ENCODE data around the gene PPT2. TPM values are rescaled to one million over a fixed set of nuclear protein-coding genes. Genes with fewer than 3 reads are reported as not detected.

PPT2 gene
- total and polyA plus RNA-seq, 2 of the 13 experiments (the other 11 are each of a cell fraction or from before 2014, with no cell fraction given), result 39.2 to 61.8 TPM

DNA sequence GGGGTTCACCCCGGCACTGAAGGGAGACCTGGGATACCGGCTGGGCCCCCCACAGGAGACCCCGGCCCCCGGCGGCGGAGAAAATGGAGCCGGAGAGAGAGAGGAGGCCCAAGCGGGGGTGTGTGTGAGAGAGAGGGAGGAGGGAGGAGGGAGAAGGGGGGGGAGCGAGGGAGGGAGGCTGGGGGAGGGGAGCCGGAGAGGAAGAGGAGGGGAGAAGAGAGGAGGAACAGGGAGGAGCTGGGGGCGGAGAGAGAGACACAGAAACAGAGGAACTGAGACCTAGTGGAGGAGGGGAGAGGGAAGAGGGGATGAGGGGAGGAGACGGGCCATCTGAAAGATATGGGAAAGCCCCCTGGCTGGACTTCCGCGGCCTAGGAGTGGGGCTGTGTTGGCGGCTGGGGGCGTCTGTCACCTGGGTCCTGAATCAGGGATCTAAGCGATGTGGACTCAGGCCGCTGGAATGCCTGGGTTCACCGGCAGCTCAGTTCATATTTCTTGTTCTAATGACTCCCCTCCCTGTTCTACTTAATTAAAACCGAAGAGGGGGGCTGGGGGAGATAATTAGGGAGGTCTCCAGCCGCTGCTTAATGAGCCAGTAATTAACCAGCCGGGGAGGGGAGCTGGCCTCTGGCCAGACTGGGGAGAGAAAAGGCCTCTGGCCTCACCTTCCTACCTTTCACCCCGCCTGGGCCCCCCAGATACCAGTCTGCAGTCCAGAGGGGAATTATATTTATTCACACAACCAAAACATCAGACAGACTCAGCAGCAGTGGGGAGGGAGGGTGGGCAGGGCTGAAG lies 36.3 kb downstream of the PPT2 start, which contains the start of gene PBX2 (continued):
- TF ChIP-seq ZNF18 (CRISPR knock-in tag; IDR thresholded peaks at IDR 0.05; ENCODE audit: insufficient replicate concordance) (peak; percentile 67), MYC (CRISPR knock-in tag; IDR thresholded peaks at IDR 0.05; ENCODE audit: borderline replicate concordance) (peak; percentile 41; the same call in 1 of the 2 replicates), ZSCAN30 (CRISPR knock-in tag; IDR thresholded peaks at IDR 0.05) (no peak), RXRB (CRISPR knock-in tag; IDR thresholded peaks at IDR 0.05; ENCODE audit: borderline replicate concordance) (no peak), SP5 (CRISPR knock-in tag; IDR thresholded peaks at IDR 0.05; ENCODE audit: borderline replicate concordance, low read depth) (peak; percentile 96), ZBTB7B (CRISPR knock-in tag; IDR thresholded peaks at IDR 0.05) (peak; percentile 76), KDM5B (CRISPR knock-in tag; IDR thresholded peaks at IDR 0.05; ENCODE audit: borderline replicate concordance) (peak; percentile 69; the same call in 1 of the 2 replicates), REPIN1 (CRISPR knock-in tag; IDR thresholded peaks at IDR 0.05; ENCODE audit: borderline replicate concordance, low read depth) (peak; percentile 31; the same call in 1 of the 2 replicates), FOXA1 (IDR thresholded peaks at IDR 0.05) (no peak), FOXA1 (CRISPR knock-in tag; IDR thresholded peaks at IDR 0.05) (0 out of 2 replicates have a peak, but pooled peaks have one; percentile 10), IRF2 (CRISPR knock-in tag; IDR thresholded peaks at IDR 0.05) (0 out of 2 replicates have a peak, but pooled peaks have one; percentile 1), ATF6 (CRISPR knock-in tag; conservative IDR thresholded peaks at IDR 0.05) (no peak), STAT5B (CRISPR knock-in tag; IDR thresholded peaks at IDR 0.05) (no peak), ADNP (CRISPR knock-in tag; IDR thresholded peaks at IDR 0.05) (no peak), NR2C2 (CRISPR knock-in tag; IDR thresholded peaks at IDR 0.05; ENCODE audit: borderline replicate concordance) (peak; percentile 37; the same call in 1 of the 2 replicates), HOXA7 (CRISPR knock-in tag; IDR thresholded peaks at IDR 0.05) (no peak), CEBPB (IDR thresholded peaks at IDR 0.05; ENCODE audit: borderline replicate concordance, low read depth, low read length) (no peak), HDAC2 (CRISPR knock-in tag; IDR thresholded peaks at IDR 0.05) (peak; percentile 47; the same call in 1 of the 2 replicates), SMAD9 (CRISPR knock-in tag; IDR thresholded peaks at IDR 0.05) (0 out of 2 replicates have a peak, but pooled peaks have one; percentile 11)
- TF ChIP-seq, protein P1, sequence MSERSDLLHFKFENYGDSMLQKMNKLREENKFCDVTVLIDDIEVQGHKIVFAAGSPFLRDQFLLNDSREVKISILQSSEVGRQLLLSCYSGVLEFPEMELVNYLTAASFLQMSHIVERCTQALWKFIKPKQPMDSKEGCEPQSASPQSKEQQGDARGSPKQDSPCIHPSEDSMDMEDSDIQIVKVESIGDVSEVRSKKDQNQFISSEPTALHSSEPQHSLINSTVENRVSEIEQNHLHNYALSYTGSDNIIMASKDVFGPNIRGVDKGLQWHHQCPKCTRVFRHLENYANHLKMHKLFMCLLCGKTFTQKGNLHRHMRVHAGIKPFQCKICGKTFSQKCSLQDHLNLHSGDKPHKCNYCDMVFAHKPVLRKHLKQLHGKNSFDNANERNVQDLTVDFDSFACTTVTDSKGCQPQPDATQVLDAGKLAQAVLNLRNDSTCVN (CRISPR knock-in tag; IDR thresholded peaks at IDR 0.05; ENCODE audit: borderline replicate concordance), result peak; percentile 68; the same call in 1 of the 2 replicates
- TF ChIP-seq, protein P2, sequence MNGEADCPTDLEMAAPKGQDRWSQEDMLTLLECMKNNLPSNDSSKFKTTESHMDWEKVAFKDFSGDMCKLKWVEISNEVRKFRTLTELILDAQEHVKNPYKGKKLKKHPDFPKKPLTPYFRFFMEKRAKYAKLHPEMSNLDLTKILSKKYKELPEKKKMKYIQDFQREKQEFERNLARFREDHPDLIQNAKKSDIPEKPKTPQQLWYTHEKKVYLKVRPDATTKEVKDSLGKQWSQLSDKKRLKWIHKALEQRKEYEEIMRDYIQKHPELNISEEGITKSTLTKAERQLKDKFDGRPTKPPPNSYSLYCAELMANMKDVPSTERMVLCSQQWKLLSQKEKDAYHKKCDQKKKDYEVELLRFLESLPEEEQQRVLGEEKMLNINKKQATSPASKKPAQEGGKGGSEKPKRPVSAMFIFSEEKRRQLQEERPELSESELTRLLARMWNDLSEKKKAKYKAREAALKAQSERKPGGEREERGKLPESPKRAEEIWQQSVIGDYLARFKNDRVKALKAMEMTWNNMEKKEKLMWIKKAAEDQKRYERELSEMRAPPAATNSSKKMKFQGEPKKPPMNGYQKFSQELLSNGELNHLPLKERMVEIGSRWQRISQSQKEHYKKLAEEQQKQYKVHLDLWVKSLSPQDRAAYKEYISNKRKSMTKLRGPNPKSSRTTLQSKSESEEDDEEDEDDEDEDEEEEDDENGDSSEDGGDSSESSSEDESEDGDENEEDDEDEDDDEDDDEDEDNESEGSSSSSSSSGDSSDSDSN (CRISPR knock-in tag; IDR thresholded peaks at IDR 0.05), result peak; percentile 35; the same call in 1 of the 2 replicates
